ENCODE measurements around the gene SLC22A1.
"Not testable (repeated sequence)": the region's sequence is repeated elsewhere in the genome, so short reads cannot be mapped to it uniquely, and the experiment has no call there.

Gene SLC22A1

GRCh38 chr6:160122744-160123143 lies 1.1 kb downstream of the SLC22A1 start:
- TF ChIP-seq FOXP2 (optimal IDR thresholded peaks at IDR 0.05; ENCODE audit: control extremely low read depth, extremely low read length, insufficient read depth) (no peak), POLR2AphosphoS5 (IDR thresholded peaks at IDR 0.05; ENCODE audit: borderline replicate concordance, low read depth, low read length) (no peak), EZH2 (IDR thresholded peaks at IDR 0.05) (no peak)
- Histone ChIP-seq H3K9me3 (ENCODE audit: low read depth, low read length) (no peaks in the 10 kb centered on the region), H3K36me3 (ENCODE audit: insufficient read depth, low read length) (no peaks in the 10 kb centered on the region), H3K27ac (no peak overlapping the region), H3K9ac (ENCODE audit: insufficient read length) (no peak overlapping the region), H3K4me3 (no peak overlapping the region)
- DNase-seq (ENCODE audit: low read depth, low spot score): no peak

GRCh38 chr6:160124007-160124406 lies 2.4 kb downstream of the SLC22A1 start:
- no peaks in the 10 kb centered on the region for H3K9me3 ChIP-seq (ENCODE audit: low read depth, low read length)
- no peaks in the 10 kb centered on the region for H3K36me3 ChIP-seq (ENCODE audit: insufficient read depth, low read length)
- no peak overlapping the region for H3K4me3 ChIP-seq
- DNase-seq (ENCODE audit: low read depth, low spot score): no peak
- no peak for TF ChIP-seq EZH2 (IDR thresholded peaks at IDR 0.05)
- no peak for TF ChIP-seq FOXP2 (optimal IDR thresholded peaks at IDR 0.05; ENCODE audit: control extremely low read depth, extremely low read length, insufficient read depth)
- TF ChIP-seq POLR2AphosphoS5 (IDR thresholded peaks at IDR 0.05; ENCODE audit: borderline replicate concordance, low read depth, low read length): no peak
- H3K27ac ChIP-seq: no peak overlapping the region
- no peak overlapping the region for H3K9ac ChIP-seq (ENCODE audit: insufficient read length)

- Histone ChIP-seq H3K36me3 (ENCODE audit: insufficient read depth, low read length) (no peaks in the 10 kb centered on the region), H3K9me3 (ENCODE audit: low read depth, low read length) (no peaks in the 10 kb centered on the region), H3K27ac (no peak overlapping the region), H3K4me3 (no peak overlapping the region), H3K9ac (ENCODE audit: insufficient read length) (no peak overlapping the region)
- no peak for DNase-seq (ENCODE audit: low read depth, low spot score)
- TF ChIP-seq EZH2 (IDR thresholded peaks at IDR 0.05) (no peak), FOXP2 (optimal IDR thresholded peaks at IDR 0.05; ENCODE audit: control extremely low read depth, extremely low read length, insufficient read depth) (no peak), POLR2AphosphoS5 (IDR thresholded peaks at IDR 0.05; ENCODE audit: borderline replicate concordance, low read depth, low read length) (no peak)
These were observed 3.0 kb downstream of the SLC22A1 start for GRCh38 chr6:160124605-160125004.

GRCh38 chr6:160125105-160125504 lies 3.5 kb downstream of the SLC22A1 start:
- not testable (repeated sequence) for DNase-seq (ENCODE audit: low read depth, low spot score); H3K9ac ChIP-seq (ENCODE audit: insufficient read length); H3K4me3 ChIP-seq; H3K36me3 ChIP-seq (ENCODE audit: insufficient read depth, low read length); H3K27ac ChIP-seq; H3K9me3 ChIP-seq (ENCODE audit: low read depth, low read length)

- no peak overlapping the region for H3K9ac ChIP-seq (ENCODE audit: insufficient read length)
- H3K9me3 ChIP-seq (ENCODE audit: low read depth, low read length): no peaks in the 10 kb centered on the region
- DNase-seq (ENCODE audit: low read depth, low spot score): no peak
- H3K4me3 ChIP-seq: no peak overlapping the region
- H3K36me3 ChIP-seq (ENCODE audit: insufficient read depth, low read length): no peaks in the 10 kb centered on the region
- no peak overlapping the region for H3K27ac ChIP-seq
- TF ChIP-seq EZH2 (IDR thresholded peaks at IDR 0.05): no peak
- TF ChIP-seq POLR2AphosphoS5 (IDR thresholded peaks at IDR 0.05; ENCODE audit: borderline replicate concordance, low read depth, low read length): no peak
- no peak for TF ChIP-seq FOXP2 (optimal IDR thresholded peaks at IDR 0.05; ENCODE audit: control extremely low read depth, extremely low read length, insufficient read depth)
These were observed 5.9 kb downstream of the SLC22A1 start for GRCh38 chr6:160127270-160128124.

- no peak overlapping the region for H3K9ac ChIP-seq (ENCODE audit: insufficient read length)
- H3K27ac ChIP-seq: no peak overlapping the region
- no peak for TF ChIP-seq POLR2AphosphoS5 (IDR thresholded peaks at IDR 0.05; ENCODE audit: borderline replicate concordance, low read depth, low read length)
- no peak for TF ChIP-seq FOXP2 (optimal IDR thresholded peaks at IDR 0.05; ENCODE audit: control extremely low read depth, extremely low read length, insufficient read depth)
- no peak for TF ChIP-seq EZH2 (IDR thresholded peaks at IDR 0.05)
- H3K9me3 ChIP-seq (ENCODE audit: low read depth, low read length): no peaks in the 10 kb centered on the region
- H3K36me3 ChIP-seq (ENCODE audit: insufficient read depth, low read length): no peaks in the 10 kb centered on the region
- no peak overlapping the region for H3K4me3 ChIP-seq
- no peak for DNase-seq (ENCODE audit: low read depth, low spot score)
These were observed 6.6 kb downstream of the SLC22A1 start for GRCh38 chr6:160128125-160128683.

GRCh38 chr6:160128879-160129516 lies 7.4 kb downstream of the SLC22A1 start:
- Histone ChIP-seq H3K36me3 (ENCODE audit: insufficient read depth, low read length) (no peaks in the 10 kb centered on the region), H3K4me3 (no peak overlapping the region), H3K27ac (no peak overlapping the region), H3K9ac (ENCODE audit: insufficient read length) (no peak overlapping the region), H3K9me3 (ENCODE audit: low read depth, low read length) (no peaks in the 10 kb centered on the region)
- no peak for DNase-seq (ENCODE audit: low read depth, low spot score)
- TF ChIP-seq POLR2AphosphoS5 (IDR thresholded peaks at IDR 0.05; ENCODE audit: borderline replicate concordance, low read depth, low read length) (no peak), EZH2 (IDR thresholded peaks at IDR 0.05) (no peak), FOXP2 (optimal IDR thresholded peaks at IDR 0.05; ENCODE audit: control extremely low read depth, extremely low read length, insufficient read depth) (no peak)

GRCh38 chr6:160129881-160130615 lies 8.4 kb downstream of the SLC22A1 start:
- Histone ChIP-seq H3K4me3 (no peak overlapping the region), H3K9me3 (ENCODE audit: low read depth, low read length) (no peaks in the 10 kb centered on the region), H3K27ac (no peak overlapping the region), H3K36me3 (ENCODE audit: insufficient read depth, low read length) (no peaks in the 10 kb centered on the region), H3K9ac (ENCODE audit: insufficient read length) (no peak overlapping the region)
- no peak for DNase-seq (ENCODE audit: low read depth, low spot score)
- TF ChIP-seq POLR2AphosphoS5 (IDR thresholded peaks at IDR 0.05; ENCODE audit: borderline replicate concordance, low read depth, low read length) (no peak), FOXP2 (optimal IDR thresholded peaks at IDR 0.05; ENCODE audit: control extremely low read depth, extremely low read length, insufficient read depth) (no peak), EZH2 (IDR thresholded peaks at IDR 0.05) (no peak)

Data from SK-N-MC (cell line).